VCaP (cell line): Measurements from ENCODE around the gene WDR45B.

ENCODE experiments used
- H3K27ac ChIP-seq: fragments of 450-650 bp; 2 replicates; pipeline ENCODE4 v1.5.1; 2017
- CTCF ChIP-seq: fragments of 450-650 bp; conservative IDR thresholded peaks from 2 replicates; pipeline ENCODE4 v1.5.1; 2017; ENCODE audit warnings: mild to moderate bottlenecking, moderate library complexity

The WDR45B gene

DNA sequence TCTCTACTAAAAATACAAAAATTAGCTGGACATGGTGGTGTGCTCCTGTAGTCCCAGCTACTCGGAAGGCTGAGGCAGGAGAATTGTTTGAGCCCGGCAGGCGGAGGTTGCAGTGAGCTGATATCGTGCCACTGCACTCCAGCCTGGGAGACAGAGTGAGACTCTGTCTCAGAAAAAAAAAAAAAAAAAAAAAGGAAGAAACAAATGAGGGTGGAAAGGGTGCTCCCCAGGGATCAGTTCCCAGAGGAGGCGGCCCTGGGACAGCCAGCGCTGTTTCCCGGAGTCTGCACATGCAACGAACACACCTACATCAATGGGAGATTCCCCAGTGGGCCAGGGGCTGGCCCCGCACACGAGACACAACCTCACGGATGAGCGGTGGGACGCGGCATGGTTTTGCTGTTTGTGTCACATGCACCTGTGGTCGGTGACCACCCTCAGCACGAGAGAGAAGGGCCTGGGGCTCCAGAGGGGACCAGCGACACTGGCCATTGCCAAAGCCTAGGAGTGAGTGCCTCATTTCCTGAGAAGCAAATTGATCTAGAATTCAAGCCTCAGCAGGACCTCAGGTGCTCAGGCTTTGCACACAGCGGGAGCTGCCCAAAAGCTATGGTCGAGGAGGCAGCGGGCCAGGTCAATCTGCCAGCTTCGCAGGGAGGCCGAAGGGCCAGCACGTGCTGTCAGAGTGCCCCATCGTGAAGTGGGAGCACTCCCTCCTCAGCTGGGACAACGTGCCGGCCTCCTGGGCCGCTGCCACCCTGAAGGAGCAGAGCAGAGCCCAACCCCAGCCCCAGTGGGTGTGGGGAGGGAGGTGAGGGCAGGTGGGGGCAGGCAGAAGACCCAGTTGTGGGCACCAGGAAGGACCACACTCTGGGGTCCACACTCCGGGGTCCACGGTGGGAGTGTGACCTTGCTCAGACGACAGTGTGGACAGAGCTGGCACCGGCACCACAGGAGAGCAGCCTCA is 13.8 kb upstream of the WDR45B start:
- H3K27ac ChIP-seq = no peak overlapping the region
- no peak for TF ChIP-seq CTCF

GRCh38 chr17:82659886-82660285 is 11.6 kb upstream of the WDR45B start:
- TF ChIP-seq CTCF = no peak
- no peak overlapping the region for H3K27ac ChIP-seq

DNA sequence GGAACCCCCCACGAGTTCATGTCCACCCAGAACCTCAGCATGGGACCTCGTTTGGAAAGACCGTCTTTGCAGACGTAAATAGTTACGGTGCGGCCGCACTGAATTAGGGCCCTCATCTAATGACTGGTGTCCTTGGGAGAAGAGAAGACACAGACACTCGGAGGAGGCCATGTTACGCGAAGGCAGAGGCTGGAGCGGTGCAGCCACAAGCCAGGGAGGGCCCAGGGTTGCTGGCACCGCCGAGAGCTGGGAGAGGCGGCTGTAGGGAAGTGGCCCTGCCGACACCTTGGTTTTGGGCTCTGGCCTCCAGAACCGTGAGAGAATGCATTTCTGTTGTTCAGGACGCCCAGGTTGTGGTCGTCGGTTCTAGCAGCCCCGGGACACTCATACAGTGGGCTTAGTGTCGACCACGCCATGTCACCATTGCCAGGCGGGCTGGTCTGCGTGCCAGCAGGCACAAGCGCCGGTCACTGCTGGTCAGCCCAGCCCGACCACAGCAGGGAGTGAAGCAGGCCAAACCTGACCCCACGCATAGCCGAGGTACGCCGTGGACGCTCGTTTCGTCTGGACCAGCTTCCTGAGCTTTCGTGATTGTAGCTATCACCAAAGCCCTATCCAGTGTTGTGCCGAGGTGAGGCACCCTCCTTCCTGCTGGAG is 10.7 kb upstream of the WDR45B start:
- no peak for TF ChIP-seq CTCF
- H3K27ac ChIP-seq = no peak overlapping the region

DNA sequence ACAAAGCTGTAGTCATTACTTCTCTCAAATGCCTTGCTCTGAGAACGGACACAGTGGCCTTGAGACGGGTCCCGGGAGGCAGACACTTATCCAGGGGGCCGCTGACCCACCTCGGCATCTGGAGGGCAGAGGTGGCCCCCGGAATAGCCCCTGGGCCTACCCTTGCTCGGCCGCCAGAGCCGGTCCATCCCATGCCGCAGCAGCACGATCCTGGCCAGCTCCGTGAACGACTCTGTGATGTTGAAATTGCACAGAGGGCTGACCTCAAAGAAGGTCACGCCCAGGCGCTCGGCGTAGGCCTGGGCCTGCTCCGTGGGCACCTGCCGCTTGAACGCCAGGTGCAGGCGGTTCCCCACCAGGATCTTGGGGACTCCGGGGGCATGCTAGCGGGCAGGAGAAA is 10.1 kb upstream of the WDR45B start:
- TF ChIP-seq CTCF = no peak
- H3K27ac ChIP-seq = no peak overlapping the region

DNA sequence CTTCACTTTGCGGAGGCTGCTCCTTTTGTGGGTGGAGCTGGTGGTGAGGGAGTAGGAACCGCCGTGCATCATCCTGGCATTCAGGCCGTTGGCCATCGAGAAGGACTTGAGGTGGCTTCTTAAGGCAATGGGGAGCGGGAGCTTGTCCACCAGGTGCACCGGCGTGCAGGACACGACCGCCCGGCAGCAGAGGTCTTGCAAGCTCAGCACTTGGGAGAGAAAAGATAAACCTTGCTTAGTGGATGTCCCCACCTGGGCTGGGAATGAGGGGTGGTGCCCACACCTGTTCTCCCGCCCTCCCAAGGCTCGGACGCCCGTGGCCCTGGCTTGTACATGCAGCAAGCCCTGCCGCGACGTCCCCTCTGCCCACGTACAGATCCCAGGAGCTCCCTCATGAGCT is 9.7 kb upstream of the WDR45B start:
- no peak for TF ChIP-seq CTCF
- H3K27ac ChIP-seq = no peak overlapping the region

GRCh38 chr17:82656266-82656665 is 8.0 kb upstream of the WDR45B start:
- no peak for TF ChIP-seq CTCF
- H3K27ac ChIP-seq = peak overlapping the region; percentile 82

DNA sequence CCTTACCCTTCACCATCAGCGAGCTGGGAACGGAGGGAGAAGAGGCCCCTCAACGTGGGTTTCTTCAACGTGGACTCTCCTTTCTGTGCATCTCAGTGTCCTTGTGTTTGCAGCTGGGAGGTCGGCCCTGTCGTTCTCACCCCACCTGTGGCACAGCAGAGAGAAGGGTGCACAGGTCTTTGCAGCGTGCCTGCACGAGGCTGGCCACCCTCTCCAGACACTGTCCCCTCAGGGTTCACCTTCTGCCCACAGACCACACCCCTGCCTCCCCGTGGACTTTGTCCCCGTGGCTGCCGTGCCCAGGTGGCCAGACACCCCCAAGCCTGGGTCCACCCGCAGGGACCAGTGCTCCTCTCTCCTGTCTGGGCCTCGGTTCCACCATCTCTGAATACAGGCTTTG is 7.3 kb upstream of the WDR45B start:
- H3K27ac ChIP-seq = peak overlapping the region; percentile 82
- TF ChIP-seq CTCF = no peak
